ENCODE results near the gene TELO2. TPM values are rescaled to one million over a fixed set of nuclear protein-coding genes. Genes with fewer than 3 reads are reported as not detected.

TELO2 gene
- total RNA-seq, 2 donors from 2014 or later, result 85.0 to 91.7 TPM

GRCh38 chr16:1459967-1460366 lies 33.2 kb upstream of the TELO2 start:
- Histone ChIP-seq H3K9ac (ENCODE audit: extremely low read depth, low read length, poor library complexity, severe bottlenecking) (no peak overlapping the region), H3K4me1 (ENCODE audit: control insufficient read depth, insufficient read depth, low read length) (no peaks in the 10 kb centered on the region), H3K27ac (ENCODE audit: low read depth, low read length) (no peak overlapping the region), H3K4me3 (ENCODE audit: low read length) (no peak overlapping the region), H3K9me3 (ENCODE audit: control insufficient read depth, low read length) (no peaks in the 10 kb centered on the region), H3K36me3 (ENCODE audit: control insufficient read depth, insufficient read depth, low read length) (peaks cover 14% of the 10 kb centered on the region), H3K27me3 (ENCODE audit: control insufficient read depth, insufficient read depth, low read length, poor library complexity, severe bottlenecking) (no peaks in the 10 kb centered on the region)
- Mint-ChIP-seq H3K4me3 (no peak overlapping the region), H3K9me3 (no peaks in the 10 kb centered on the region), H3K27me3 (ENCODE audit: insufficient read depth) (no peaks in the 10 kb centered on the region), H3K27ac (no peak overlapping the region), H3K36me3 (ENCODE audit: low read depth) (peaks cover 31% of the 10 kb centered on the region), H3K4me1 (no peaks in the 10 kb centered on the region)
- no peak for TF ChIP-seq CTCF (conservative IDR thresholded peaks at IDR 0.05)
- WGBS, 2 experiments (ENCODE audit: insufficient coverage in 1 of 2, insufficient read length in 1 of 2), result 95% methylated on average over 10 of the region's 10 CpGs; no CpG with 5 or more reads in 1 of the 2 experiments
- no peak for DNase-seq

GRCh38 chr16:1460602-1461138 lies 32.5 kb upstream of the TELO2 start:
- no peak overlapping the region for H3K27ac Mint-ChIP-seq
- H3K4me3 ChIP-seq (ENCODE audit: low read length), result no peak overlapping the region
- DNase-seq, result no peak
- H3K27me3 ChIP-seq (ENCODE audit: control insufficient read depth, insufficient read depth, low read length, poor library complexity, severe bottlenecking), result no peaks in the 10 kb centered on the region
- no peak for TF ChIP-seq CTCF (conservative IDR thresholded peaks at IDR 0.05)
- H3K4me1 ChIP-seq (ENCODE audit: control insufficient read depth, insufficient read depth, low read length), result no peaks in the 10 kb centered on the region
- no peak overlapping the region for H3K4me3 Mint-ChIP-seq
- no peaks in the 10 kb centered on the region for H3K4me1 Mint-ChIP-seq
- peaks cover 33% of the 10 kb centered on the region for H3K36me3 Mint-ChIP-seq (ENCODE audit: low read depth)
- no peak overlapping the region for H3K9ac ChIP-seq (ENCODE audit: extremely low read depth, low read length, poor library complexity, severe bottlenecking)
- no peaks in the 10 kb centered on the region for H3K27me3 Mint-ChIP-seq (ENCODE audit: insufficient read depth)
- H3K36me3 ChIP-seq (ENCODE audit: control insufficient read depth, insufficient read depth, low read length), result peaks cover 14% of the 10 kb centered on the region
- H3K27ac ChIP-seq (ENCODE audit: low read depth, low read length), result no peak overlapping the region
- H3K9me3 ChIP-seq (ENCODE audit: control insufficient read depth, low read length), result no peaks in the 10 kb centered on the region
- H3K9me3 Mint-ChIP-seq, result no peaks in the 10 kb centered on the region
- WGBS, 2 experiments (ENCODE audit: insufficient coverage in 1 of 2, insufficient read length in 1 of 2), result 93 to 95% methylated on average over 25 to 30 of the region's 30 CpGs

- H3K36me3 Mint-ChIP-seq (ENCODE audit: low read depth), result peaks cover 31% of the 10 kb centered on the region
- DNase-seq, result no peak
- no peaks in the 10 kb centered on the region for H3K4me1 ChIP-seq (ENCODE audit: control insufficient read depth, insufficient read depth, low read length)
- 92 to 96% methylated on average over 11 to 24 of the region's 24 CpGs for WGBS, 2 experiments (ENCODE audit: insufficient coverage in 1 of 2, insufficient read length in 1 of 2)
- no peak for TF ChIP-seq CTCF (conservative IDR thresholded peaks at IDR 0.05)
- H3K27me3 Mint-ChIP-seq (ENCODE audit: insufficient read depth), result no peaks in the 10 kb centered on the region
- no peak overlapping the region for H3K9ac ChIP-seq (ENCODE audit: extremely low read depth, low read length, poor library complexity, severe bottlenecking)
- H3K36me3 ChIP-seq (ENCODE audit: control insufficient read depth, insufficient read depth, low read length), result peaks cover 14% of the 10 kb centered on the region
- no peaks in the 10 kb centered on the region for H3K9me3 Mint-ChIP-seq
- H3K4me3 ChIP-seq (ENCODE audit: low read length), result no peak overlapping the region
- no peak overlapping the region for H3K4me3 Mint-ChIP-seq
- H3K27ac ChIP-seq (ENCODE audit: low read depth, low read length), result no peak overlapping the region
- no peaks in the 10 kb centered on the region for H3K27me3 ChIP-seq (ENCODE audit: control insufficient read depth, insufficient read depth, low read length, poor library complexity, severe bottlenecking)
- H3K4me1 Mint-ChIP-seq, result no peaks in the 10 kb centered on the region
- H3K27ac Mint-ChIP-seq, result no peak overlapping the region
- H3K9me3 ChIP-seq (ENCODE audit: control insufficient read depth, low read length), result no peaks in the 10 kb centered on the region
Observed at GRCh38 chr16:1461146-1461545, 32.0 kb upstream of the TELO2 start.
